Measurements from ENCODE around the gene ATG2B. TPM values are rescaled to one million over a fixed set of nuclear protein-coding genes. Genes with fewer than 3 reads are reported as not detected.
A peak's percentile ranks its signal among the peaks of the same experiment; 100 is the strongest.

ATG2B gene
- polyA plus RNA-seq, 2 of the 4 experiments (the other 2 are of a cell fraction): 7.1 to 17.0 TPM

- DNase-seq (ENCODE audit: low read depth in 1 of 2, low spot score in 1 of 2) (peak; percentile 78 to 82), ATAC-seq (peak; percentile 85 to 90), FAIRE-seq (no peak)
- Histone ChIP-seq H3K27ac (peak overlapping the region; percentile 82 to 92), H3K4me2 (peak overlapping the region; percentile 56), H3K4me1 (peaks cover 44% of the 10 kb centered on the region), H3K4me3 (0 out of 3 replicates have a peak overlapping the region, but pooled peaks have one; percentile 2), H3K9me3 (peaks cover 21% of the 10 kb centered on the region)
- ChIA-PET CTCF (interaction anchor here (0.5 to 3.1 kb wide), 7 partner anchors 12 to 270 kb away, joined by 3 to 12 read pairs (median 5); partner anchors contain the start of gene BDKRB1), POLR2A (interaction anchor here (1.4 kb wide), 1 partner anchor 22 kb away, joined by 5 read pairs; no protein-coding TSS in a partner anchor)
- WGBS (ENCODE audit: missing lambda C conversion rate): 44% methylated on average over 20 of the region's 22 CpGs
- TF ChIP-seq HOXB5 (CRISPR knock-in tag; IDR thresholded peaks at IDR 0.05) (peak; percentile 91), RAD21 (conservative IDR thresholded peaks at IDR 0.05 in 1 of 2, IDR thresholded peaks at IDR 0.05 in 1 of 2) (no peak), CHD4 (IDR thresholded peaks at IDR 0.05; ENCODE audit: borderline replicate concordance) (no peak), MAX (IDR thresholded peaks at IDR 0.05) (peak; percentile 50; the same call in 1 of the 2 replicates), NFE2L2 (conservative IDR thresholded peaks at IDR 0.05; ENCODE audit: low read length) (no peak), ELK1 (IDR thresholded peaks at IDR 0.05; ENCODE audit: low read depth, low read length) (no peak), CBX8 (IDR thresholded peaks at IDR 0.05) (no peak), EP300 (IDR thresholded peaks at IDR 0.05) (peak; percentile 70 to 80; a peak in 2 of 5 replicates), PBX3 (IDR thresholded peaks at IDR 0.05) (no peak), GATA3 (IDR thresholded peaks at IDR 0.05; ENCODE audit: borderline replicate concordance) (peak; percentile 42; the same call in 1 of the 2 replicates), JUN (IDR thresholded peaks at IDR 0.05) (peak; percentile 53 to 72; a peak in 4 of 5 replicates), MYC (IDR thresholded peaks at IDR 0.05; ENCODE audit: borderline replicate concordance, low read length) (no peak), ZFP36 (IDR thresholded peaks at IDR 0.05; ENCODE audit: borderline replicate concordance, partially characterized antibody) (no peak), SMC3 (IDR thresholded peaks at IDR 0.05) (no peak; the same call in 2 of the 3 replicates), RARB (CRISPR knock-in tag; IDR thresholded peaks at IDR 0.05) (no peak), CEBPB (IDR thresholded peaks at IDR 0.05) (peak; percentile 93 to 97), ZSCAN20 (CRISPR knock-in tag; IDR thresholded peaks at IDR 0.05) (no peak), EHMT2 (IDR thresholded peaks at IDR 0.05; ENCODE audit: low read depth) (no peak), FOSL2 (IDR thresholded peaks at IDR 0.05) (peak; percentile 75), FOSL2 (CRISPR knock-in tag; IDR thresholded peaks at IDR 0.05) (peak; percentile 86), BHLHE40 (IDR thresholded peaks at IDR 0.05; ENCODE audit: low read depth, low read length) (no peak), SREBF2 (IDR thresholded peaks at IDR 0.05) (no peak), CHD2 (IDR thresholded peaks at IDR 0.05; ENCODE audit: low read length, partially characterized antibody) (no peak), KDM1A (IDR thresholded peaks at IDR 0.05; ENCODE audit: low read depth) (no peak), TFCP2L1 (CRISPR knock-in tag; IDR thresholded peaks at IDR 0.05) (no peak), JUNB (IDR thresholded peaks at IDR 0.05) (peak; percentile 71), ATOH8 (CRISPR knock-in tag; IDR thresholded peaks at IDR 0.05; ENCODE audit: low read depth) (0 out of 2 replicates have a peak, but pooled peaks have one; percentile 44), HOXA7 (CRISPR knock-in tag; IDR thresholded peaks at IDR 0.05) (no peak), CTCF (IDR thresholded peaks at IDR 0.05) (no peak), REST (IDR thresholded peaks at IDR 0.05) (no peak), NR3C1 (IDR thresholded peaks at IDR 0.05) (no peak)
Observed at GRCh38 chr14:96268431-96269358, 94.4 kb downstream of the ATG2B start.
